ENCODE measurements around the gene FAM98C. TPM values are rescaled to one million over a fixed set of nuclear protein-coding genes. Genes with fewer than 3 reads are reported as not detected.

The FAM98C gene
- total RNA-seq, 1 experiment from 2014 or later: 10.2 TPM

GRCh38 chr19:38374332-38375097, 28.4 kb upstream of the FAM98C start, which contains the start of gene PSMD8 (continued):
- no peak for TF ChIP-seq TP53 (CRISPR knock-in tag; IDR thresholded peaks at IDR 0.05)
- no peak for TF ChIP-seq PREB (CRISPR knock-in tag; IDR thresholded peaks at IDR 0.05; ENCODE audit: borderline replicate concordance)
- TF ChIP-seq SMAD4 (CRISPR knock-in tag; IDR thresholded peaks at IDR 0.05): no peak
- no peak for TF ChIP-seq NR3C1 (CRISPR knock-in tag; conservative IDR thresholded peaks at IDR 0.05; ENCODE audit: low read depth)
- TF ChIP-seq ZNF138 (CRISPR knock-in tag; conservative IDR thresholded peaks at IDR 0.05): no peak
- TF ChIP-seq, protein P1, sequence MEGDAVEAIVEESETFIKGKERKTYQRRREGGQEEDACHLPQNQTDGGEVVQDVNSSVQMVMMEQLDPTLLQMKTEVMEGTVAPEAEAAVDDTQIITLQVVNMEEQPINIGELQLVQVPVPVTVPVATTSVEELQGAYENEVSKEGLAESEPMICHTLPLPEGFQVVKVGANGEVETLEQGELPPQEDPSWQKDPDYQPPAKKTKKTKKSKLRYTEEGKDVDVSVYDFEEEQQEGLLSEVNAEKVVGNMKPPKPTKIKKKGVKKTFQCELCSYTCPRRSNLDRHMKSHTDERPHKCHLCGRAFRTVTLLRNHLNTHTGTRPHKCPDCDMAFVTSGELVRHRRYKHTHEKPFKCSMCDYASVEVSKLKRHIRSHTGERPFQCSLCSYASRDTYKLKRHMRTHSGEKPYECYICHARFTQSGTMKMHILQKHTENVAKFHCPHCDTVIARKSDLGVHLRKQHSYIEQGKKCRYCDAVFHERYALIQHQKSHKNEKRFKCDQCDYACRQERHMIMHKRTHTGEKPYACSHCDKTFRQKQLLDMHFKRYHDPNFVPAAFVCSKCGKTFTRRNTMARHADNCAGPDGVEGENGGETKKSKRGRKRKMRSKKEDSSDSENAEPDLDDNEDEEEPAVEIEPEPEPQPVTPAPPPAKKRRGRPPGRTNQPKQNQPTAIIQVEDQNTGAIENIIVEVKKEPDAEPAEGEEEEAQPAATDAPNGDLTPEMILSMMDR (IDR thresholded peaks at IDR 0.05): no peak
- TF ChIP-seq MXD4 (CRISPR knock-in tag; IDR thresholded peaks at IDR 0.05; ENCODE audit: borderline replicate concordance): no peak
- TF ChIP-seq, protein P2, sequence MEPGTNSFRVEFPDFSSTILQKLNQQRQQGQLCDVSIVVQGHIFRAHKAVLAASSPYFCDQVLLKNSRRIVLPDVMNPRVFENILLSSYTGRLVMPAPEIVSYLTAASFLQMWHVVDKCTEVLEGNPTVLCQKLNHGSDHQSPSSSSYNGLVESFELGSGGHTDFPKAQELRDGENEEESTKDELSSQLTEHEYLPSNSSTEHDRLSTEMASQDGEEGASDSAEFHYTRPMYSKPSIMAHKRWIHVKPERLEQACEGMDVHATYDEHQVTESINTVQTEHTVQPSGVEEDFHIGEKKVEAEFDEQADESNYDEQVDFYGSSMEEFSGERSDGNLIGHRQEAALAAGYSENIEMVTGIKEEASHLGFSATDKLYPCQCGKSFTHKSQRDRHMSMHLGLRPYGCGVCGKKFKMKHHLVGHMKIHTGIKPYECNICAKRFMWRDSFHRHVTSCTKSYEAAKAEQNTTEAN (CRISPR knock-in tag; IDR thresholded peaks at IDR 0.05): 0 out of 2 replicates have a peak, but pooled peaks have one; percentile 72
- TF ChIP-seq, protein P3, sequence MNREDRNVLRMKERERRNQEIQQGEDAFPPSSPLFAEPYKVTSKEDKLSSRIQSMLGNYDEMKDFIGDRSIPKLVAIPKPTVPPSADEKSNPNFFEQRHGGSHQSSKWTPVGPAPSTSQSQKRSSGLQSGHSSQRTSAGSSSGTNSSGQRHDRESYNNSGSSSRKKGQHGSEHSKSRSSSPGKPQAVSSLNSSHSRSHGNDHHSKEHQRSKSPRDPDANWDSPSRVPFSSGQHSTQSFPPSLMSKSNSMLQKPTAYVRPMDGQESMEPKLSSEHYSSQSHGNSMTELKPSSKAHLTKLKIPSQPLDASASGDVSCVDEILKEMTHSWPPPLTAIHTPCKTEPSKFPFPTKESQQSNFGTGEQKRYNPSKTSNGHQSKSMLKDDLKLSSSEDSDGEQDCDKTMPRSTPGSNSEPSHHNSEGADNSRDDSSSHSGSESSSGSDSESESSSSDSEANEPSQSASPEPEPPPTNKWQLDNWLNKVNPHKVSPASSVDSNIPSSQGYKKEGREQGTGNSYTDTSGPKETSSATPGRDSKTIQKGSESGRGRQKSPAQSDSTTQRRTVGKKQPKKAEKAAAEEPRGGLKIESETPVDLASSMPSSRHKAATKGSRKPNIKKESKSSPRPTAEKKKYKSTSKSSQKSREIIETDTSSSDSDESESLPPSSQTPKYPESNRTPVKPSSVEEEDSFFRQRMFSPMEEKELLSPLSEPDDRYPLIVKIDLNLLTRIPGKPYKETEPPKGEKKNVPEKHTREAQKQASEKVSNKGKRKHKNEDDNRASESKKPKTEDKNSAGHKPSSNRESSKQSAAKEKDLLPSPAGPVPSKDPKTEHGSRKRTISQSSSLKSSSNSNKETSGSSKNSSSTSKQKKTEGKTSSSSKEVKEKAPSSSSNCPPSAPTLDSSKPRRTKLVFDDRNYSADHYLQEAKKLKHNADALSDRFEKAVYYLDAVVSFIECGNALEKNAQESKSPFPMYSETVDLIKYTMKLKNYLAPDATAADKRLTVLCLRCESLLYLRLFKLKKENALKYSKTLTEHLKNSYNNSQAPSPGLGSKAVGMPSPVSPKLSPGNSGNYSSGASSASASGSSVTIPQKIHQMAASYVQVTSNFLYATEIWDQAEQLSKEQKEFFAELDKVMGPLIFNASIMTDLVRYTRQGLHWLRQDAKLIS (CRISPR knock-in tag; IDR thresholded peaks at IDR 0.05; ENCODE audit: borderline replicate concordance): no peak
- peak; percentile 47 for TF ChIP-seq ARID4B (CRISPR knock-in tag; IDR thresholded peaks at IDR 0.05; ENCODE audit: borderline replicate concordance)
- peak; percentile 96 for TF ChIP-seq SP1 (CRISPR knock-in tag; conservative IDR thresholded peaks at IDR 0.05)
- TF ChIP-seq NR1H2 (CRISPR knock-in tag; IDR thresholded peaks at IDR 0.05): no peak
- no peak for TF ChIP-seq ELF4 (CRISPR knock-in tag; IDR thresholded peaks at IDR 0.05; ENCODE audit: low read depth)
- peak; percentile 86 for TF ChIP-seq ZNF121 (CRISPR knock-in tag; IDR thresholded peaks at IDR 0.05)
- peak; percentile 68 for TF ChIP-seq GABPB1 (CRISPR knock-in tag; IDR thresholded peaks at IDR 0.05)
- TF ChIP-seq HMGA2 (CRISPR knock-in tag; IDR thresholded peaks at IDR 0.05): no peak
- TF ChIP-seq ZNF396 (CRISPR knock-in tag; IDR thresholded peaks at IDR 0.05; ENCODE audit: borderline replicate concordance): no peak
- TF ChIP-seq ZNF423 (CRISPR knock-in tag; IDR thresholded peaks at IDR 0.05): no peak
- no peak for TF ChIP-seq ZNF281 (CRISPR knock-in tag; IDR thresholded peaks at IDR 0.05)
- no peak for TF ChIP-seq ZMAT4 (CRISPR knock-in tag; IDR thresholded peaks at IDR 0.05)
- TF ChIP-seq JUN (CRISPR knock-in tag; IDR thresholded peaks at IDR 0.05): 0 out of 2 replicates have a peak, but pooled peaks have one; percentile 10
- TF ChIP-seq OVOL2 (CRISPR knock-in tag; IDR thresholded peaks at IDR 0.05; ENCODE audit: borderline replicate concordance): no peak
- TF ChIP-seq NFATC4 (CRISPR knock-in tag; IDR thresholded peaks at IDR 0.05): no peak

All from WTC11 (cell line).